GM21529 (cell line): ENCODE measurements around the gene PIR.

Experiments used
- ATAC-seq: cut with Tn5 transposase; IDR thresholded peaks from one replicate; pipeline ENCODE4 v1.9.1; 2021; ENCODE audit not compliant: unreplicated experiment

PIR gene

GRCh38 chrX:15418707-15419181, 74.4 kb downstream of the PIR start:
- no peak for ATAC-seq

GRCh38 chrX:15418041-15418706, 75.0 kb downstream of the PIR start:
- ATAC-seq = no peak

- no peak for ATAC-seq
These were observed 76.8 kb downstream of the PIR start for GRCh38 chrX:15416133-15416993.

GRCh38 chrX:15413101-15413500, 80.0 kb downstream of the PIR start:
- no peak for ATAC-seq

- ATAC-seq = no peak
These were observed 82.2 kb downstream of the PIR start for GRCh38 chrX:15410947-15411346.

GRCh38 chrX:15410430-15410829, 82.7 kb downstream of the PIR start:
- no peak for ATAC-seq

- no peak for ATAC-seq
These were observed 87.3 kb downstream of the PIR start for GRCh38 chrX:15405846-15406245.

GRCh38 chrX:15404401-15405096, 88.6 kb downstream of the PIR start:
- no peak for ATAC-seq

GRCh38 chrX:15401378-15401777, 91.8 kb downstream of the PIR start:
- ATAC-seq = no peak

GRCh38 chrX:15399962-15400391, 93.2 kb downstream of the PIR start:
- no peak for ATAC-seq

GRCh38 chrX:15398874-15399273, 94.3 kb downstream of the PIR start:
- ATAC-seq = no peak

- no peak for ATAC-seq
These were observed 97.3 kb downstream of the PIR start for GRCh38 chrX:15395789-15396188.

- ATAC-seq = no peak
These were observed 101.3 kb downstream of the PIR start for GRCh38 chrX:15391850-15392249.

GRCh38 chrX:15384304-15384703, 108.8 kb downstream of the PIR start, which contains the start of gene VEGFD:
Gene VEGFD (minus strand): TSS chrX:15384413. CDS start chrX:15383946, 467 bp downstream.
- no peak for ATAC-seq

GRCh38 chrX:15382813-15383212, 110.3 kb downstream of the PIR start:
- ATAC-seq = no peak

- ATAC-seq = no peak
These were observed 116.2 kb downstream of the PIR start for GRCh38 chrX:15376956-15377355.

GRCh38 chrX:15373976-15374375, 119.2 kb downstream of the PIR start:
- ATAC-seq = no peak

- no peak for ATAC-seq
These were observed 126.4 kb downstream of the PIR start for GRCh38 chrX:15366506-15367352.

GRCh38 chrX:15359701-15360100, 133.4 kb downstream of the PIR start:
- no peak for ATAC-seq

GRCh38 chrX:15358533-15358932, 134.6 kb downstream of the PIR start:
- no peak for ATAC-seq

GRCh38 chrX:15356444-15356843, 136.7 kb downstream of the PIR start:
- no peak for ATAC-seq
